SK-MEL-5 (cell line): ENCODE data around the gene RTN4. TPM values are rescaled to one million over a fixed set of nuclear protein-coding genes. Genes with fewer than 3 reads are reported as not detected.
"Not testable (repeated sequence)": the region's sequence is repeated elsewhere in the genome, so short reads cannot be mapped to it uniquely, and the experiment has no call there.

Experiments
- DNase-seq: peaks from one replicate; pipeline ENCODE4 v3.0.0-alpha.2; 2016; ENCODE audit warnings: low read depth, low spot score
- in situ Hi-C: cut with HindIII; loops from 2 replicates; pipeline ENCODE4 v1.10.0; 2016; ENCODE audit warnings: low sequenced_read_pairs, high pct_unique_total_duplicates, low pct_unique_long_range_greater_than_20kb
- polyA plus RNA-seq, 2 experiments: library from polyadenylated mRNA; depleted of rRNA; stranded (reverse); fragments of >200 nt; gene quantifications; 2 replicates each; pipeline ENCODE4 v1.2.3, GENCODE V29; 2015
- total RNA-seq: library from RNA; depleted of rRNA; stranded (reverse); fragments of >200 nt; shearing (Covaris generic); gene quantifications from 2 replicates; pipeline ENCODE4 v1.2.3, GENCODE V29; 2014; rRNA removed

RTN4 gene, protein sequence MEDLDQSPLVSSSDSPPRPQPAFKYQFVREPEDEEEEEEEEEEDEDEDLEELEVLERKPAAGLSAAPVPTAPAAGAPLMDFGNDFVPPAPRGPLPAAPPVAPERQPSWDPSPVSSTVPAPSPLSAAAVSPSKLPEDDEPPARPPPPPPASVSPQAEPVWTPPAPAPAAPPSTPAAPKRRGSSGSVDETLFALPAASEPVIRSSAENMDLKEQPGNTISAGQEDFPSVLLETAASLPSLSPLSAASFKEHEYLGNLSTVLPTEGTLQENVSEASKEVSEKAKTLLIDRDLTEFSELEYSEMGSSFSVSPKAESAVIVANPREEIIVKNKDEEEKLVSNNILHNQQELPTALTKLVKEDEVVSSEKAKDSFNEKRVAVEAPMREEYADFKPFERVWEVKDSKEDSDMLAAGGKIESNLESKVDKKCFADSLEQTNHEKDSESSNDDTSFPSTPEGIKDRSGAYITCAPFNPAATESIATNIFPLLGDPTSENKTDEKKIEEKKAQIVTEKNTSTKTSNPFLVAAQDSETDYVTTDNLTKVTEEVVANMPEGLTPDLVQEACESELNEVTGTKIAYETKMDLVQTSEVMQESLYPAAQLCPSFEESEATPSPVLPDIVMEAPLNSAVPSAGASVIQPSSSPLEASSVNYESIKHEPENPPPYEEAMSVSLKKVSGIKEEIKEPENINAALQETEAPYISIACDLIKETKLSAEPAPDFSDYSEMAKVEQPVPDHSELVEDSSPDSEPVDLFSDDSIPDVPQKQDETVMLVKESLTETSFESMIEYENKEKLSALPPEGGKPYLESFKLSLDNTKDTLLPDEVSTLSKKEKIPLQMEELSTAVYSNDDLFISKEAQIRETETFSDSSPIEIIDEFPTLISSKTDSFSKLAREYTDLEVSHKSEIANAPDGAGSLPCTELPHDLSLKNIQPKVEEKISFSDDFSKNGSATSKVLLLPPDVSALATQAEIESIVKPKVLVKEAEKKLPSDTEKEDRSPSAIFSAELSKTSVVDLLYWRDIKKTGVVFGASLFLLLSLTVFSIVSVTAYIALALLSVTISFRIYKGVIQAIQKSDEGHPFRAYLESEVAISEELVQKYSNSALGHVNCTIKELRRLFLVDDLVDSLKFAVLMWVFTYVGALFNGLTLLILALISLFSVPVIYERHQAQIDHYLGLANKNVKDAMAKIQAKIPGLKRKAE
- 117 and 120 TPM in 2 replicates for total RNA-seq
- polyA plus RNA-seq (2015; cell fraction: cytosol; rRNA removed), result 274 and 292 TPM in 2 replicates
- polyA plus RNA-seq (2015; cell fraction: nucleus; rRNA removed), result 85.9 and 130 TPM in 2 replicates

DNA sequence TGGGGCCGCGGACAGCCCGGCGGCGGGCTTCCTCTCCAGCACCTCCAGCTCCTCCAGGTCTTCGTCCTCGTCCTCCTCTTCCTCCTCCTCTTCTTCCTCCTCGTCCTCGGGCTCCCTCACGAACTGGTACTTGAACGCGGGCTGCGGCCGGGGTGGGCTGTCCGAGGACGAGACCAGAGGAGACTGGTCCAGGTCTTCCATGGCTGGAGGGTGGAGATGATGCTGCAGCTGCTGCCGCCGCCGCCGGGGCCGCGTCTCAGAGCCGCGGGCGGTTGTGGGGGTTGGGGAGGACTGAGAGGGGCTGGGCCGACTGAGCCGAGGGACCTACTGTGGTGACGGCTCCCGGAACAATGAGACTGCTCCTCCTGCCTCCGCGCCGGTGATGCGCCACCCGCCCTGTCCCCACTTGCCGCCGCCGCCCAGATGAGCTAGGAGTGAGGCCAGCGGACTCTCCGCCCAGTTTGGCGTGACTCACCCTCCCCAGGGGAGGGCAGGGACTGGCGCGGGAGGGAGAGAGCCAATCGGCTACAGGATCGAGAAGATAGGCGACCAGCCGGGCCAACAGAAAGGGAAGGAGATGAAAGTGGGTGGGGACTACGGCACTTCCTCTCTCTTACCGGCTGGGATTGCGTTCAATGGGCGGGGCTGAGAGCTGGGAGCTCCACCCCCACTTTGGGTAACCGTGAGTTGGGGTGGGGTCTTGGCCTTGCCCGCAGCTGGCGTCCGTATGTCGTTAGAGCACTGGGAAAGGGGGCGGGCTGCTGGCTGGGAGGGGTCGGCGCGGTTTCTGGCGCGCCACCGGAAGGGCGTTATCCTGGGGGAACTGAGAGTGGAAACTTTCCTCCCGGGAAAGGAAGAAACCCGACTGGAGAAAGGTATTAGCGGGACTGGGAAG lies at the start of gene RTN4:
TSS of gene RTN4 (minus strand) at position 352 of the 895 bp plus-strand sequence. CDS start at position 201, 151 bp downstream.
- peak; percentile 99 for DNase-seq
- in situ Hi-C loops, result no loop called here

DNA sequence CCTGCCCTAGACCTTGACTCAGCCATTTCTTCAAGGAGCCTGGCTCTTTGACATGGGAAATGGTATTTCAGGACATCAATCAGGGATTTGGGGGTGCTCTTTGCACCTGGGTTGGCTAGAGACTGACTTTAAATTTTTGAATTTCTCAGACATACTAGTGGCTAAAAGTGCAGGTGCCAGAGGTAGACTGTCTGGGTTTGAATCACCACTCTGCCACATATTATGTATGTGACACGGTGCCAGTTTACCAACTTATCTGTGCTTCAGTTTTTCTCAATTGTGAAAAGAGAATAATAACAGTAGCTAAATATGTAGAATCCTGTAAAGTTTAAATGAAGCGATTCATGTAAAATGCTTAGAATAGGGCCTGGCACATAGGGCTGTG lies 49.2 kb upstream of the RTN4 start:
- DNase-seq, result no peak
- in situ Hi-C loops, result no loop called here

DNA sequence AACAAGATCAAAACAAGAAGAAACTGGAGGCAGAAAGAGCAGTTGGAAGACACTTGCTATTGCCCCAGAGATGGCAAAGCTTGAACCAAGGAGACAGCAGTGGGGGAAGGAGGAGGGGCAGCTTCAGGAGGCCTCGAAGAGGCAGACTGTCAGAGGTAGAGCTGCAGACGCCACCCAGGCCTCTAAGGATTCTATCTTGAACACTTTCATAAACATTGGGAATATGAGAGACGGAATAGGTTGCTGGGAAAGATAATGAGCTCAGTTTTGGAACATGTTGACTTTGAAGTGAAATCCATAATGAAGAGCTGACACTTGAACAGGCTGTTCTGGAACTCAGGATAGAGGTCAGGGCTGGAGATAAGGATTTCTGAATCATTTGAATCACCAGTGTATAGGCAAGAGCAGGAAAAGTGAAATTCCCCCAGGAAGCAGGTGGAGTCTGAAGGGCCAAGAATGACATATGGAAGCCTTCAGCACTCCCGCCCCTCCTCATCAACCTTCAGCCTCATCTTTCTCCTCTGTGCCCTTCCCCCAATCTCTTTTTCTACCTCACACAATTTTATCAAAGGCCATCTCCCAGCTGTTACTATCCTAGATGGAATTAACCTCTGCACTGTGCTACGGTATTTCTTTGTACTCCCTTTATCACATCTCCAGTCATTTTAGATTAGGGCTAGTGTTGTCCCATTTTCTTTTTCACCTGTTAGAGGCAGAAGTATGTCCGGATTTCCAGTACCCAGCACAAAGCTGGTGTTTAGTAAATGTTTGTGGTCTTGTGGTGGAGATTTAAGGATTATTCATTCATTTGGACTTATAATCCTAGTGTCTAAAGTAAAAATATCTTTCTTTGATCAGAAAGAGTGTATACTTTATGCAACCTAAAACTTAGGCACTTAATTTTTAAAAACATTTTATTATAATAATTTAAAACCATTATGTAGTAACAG lies 47.5 kb upstream of the RTN4 start:
- in situ Hi-C loops, result no loop called here
- DNase-seq, result no peak

DNA sequence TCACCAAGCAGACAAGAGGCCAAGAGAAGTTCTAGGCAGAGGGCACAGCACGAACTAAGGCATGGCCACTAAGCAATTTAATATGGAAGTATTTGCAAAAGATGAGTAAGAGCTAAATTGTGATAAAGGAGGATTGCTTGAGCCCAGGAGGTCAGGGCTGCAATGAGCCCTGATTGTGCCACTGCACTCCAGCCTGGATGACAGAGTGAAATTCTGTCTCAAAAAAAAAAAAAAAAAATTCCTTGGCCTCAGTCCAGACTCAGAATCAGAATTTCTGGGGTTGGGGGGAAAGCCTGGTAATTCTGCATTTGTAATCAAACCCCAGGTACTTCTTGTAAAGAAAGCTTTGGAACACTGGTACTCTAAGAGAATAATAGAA lies 46.8 kb upstream of the RTN4 start:
- no peak for DNase-seq
- in situ Hi-C loops, result no loop called here

DNA sequence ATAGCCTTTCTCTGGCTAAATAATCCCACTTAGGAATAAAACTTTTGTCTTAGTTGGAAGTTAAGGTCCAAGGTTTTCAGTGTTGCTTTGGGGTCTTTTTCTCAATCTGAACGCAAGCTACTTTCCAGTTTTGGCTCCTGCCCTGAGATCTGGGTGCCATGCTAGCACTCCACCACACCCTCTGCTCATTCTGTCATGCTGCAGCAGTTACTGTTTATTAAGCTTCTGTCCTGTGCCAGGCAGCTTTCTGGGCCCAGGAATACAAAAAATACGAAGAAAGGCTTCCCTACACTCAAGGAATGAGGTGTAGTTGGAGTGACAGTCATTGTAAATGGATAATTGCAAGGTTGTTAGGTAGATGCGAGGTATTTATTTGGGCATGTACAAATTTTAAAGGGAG lies 46.3 kb upstream of the RTN4 start:
- DNase-seq, result no peak
- in situ Hi-C loops, result no loop called here

DNA sequence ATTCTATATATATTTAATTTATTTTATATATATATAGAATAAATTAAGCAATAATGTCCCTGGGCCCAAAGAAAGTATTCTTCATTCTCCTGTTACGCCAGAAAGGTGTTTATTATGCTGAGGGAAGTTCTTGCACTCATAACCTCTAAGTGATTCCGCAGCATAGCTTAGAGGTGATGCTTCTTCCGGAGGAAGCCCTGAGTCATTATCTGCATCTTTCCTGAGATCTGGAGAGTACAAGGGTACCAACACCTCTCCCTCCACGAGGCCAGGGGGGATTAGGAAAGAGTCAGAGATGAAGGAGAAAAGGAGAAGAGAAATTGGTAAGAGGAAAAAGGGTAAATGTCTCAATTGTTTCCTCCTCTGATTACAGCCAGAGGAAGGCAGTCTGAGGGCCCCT lies 43.1 kb upstream of the RTN4 start:
- in situ Hi-C loops, result no loop called here
- no peak for DNase-seq

DNA sequence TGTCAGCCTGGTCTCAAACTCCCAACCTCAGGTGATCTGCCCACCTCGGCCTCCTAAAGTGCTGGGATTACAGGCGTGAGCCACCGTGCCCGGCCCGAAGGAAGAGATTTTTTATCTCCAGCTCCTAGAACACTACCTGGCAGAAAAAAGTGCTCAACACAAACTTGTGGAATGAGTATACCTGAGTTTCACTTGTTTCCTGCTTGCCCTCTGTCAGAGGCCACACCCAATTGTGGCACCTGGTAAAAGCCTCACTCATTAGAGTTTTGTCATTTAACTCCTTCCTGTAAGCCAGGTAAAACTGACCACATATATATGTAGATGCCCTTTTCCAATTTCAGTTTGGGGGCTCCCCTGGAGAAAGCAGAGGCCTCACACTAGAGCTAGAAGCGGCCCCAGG lies 42.2 kb upstream of the RTN4 start:
- in situ Hi-C loops, result no loop called here
- no peak for DNase-seq

DNA sequence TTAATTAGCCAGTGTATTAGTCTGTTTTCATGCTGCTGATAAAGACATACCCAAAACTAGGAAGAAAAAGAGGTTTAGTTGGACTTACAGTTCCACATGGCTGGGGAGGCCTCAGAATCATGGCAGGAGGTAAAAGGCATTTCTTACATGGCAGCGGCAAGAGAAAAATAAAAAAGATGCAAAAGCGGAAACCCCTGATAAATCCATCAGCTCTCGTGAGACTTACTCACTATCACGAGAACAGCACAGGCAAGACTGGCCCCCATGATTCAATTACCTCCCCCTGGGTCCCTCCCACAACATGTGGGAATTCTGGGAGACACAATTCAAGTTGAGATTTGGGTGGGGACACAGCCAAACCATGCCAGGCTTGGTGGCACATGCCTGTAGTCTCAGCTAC lies 41.4 kb upstream of the RTN4 start:
- in situ Hi-C loops, DNase-seq: not testable (repeated sequence)

DNA sequence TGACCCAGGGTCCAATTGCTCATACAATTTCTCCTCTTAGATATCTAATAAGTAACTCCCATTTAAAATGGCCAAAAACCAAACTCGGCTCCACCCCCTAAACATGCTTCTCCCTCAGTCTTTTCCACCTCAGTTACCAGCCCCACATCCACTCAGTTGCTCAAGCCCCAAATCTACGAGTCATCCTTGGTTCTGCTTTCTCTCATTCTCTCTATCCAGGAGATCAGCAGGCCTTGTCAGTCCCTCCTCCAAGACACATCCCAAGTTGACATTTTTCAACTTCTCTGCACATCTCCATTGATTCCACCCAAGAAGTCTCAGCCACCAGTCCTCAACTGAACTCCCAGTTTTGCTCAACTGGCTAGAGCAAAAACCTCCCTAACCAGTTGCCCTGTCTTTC lies 40.5 kb upstream of the RTN4 start:
- DNase-seq, result no peak
- in situ Hi-C loops, result no loop called here

DNA sequence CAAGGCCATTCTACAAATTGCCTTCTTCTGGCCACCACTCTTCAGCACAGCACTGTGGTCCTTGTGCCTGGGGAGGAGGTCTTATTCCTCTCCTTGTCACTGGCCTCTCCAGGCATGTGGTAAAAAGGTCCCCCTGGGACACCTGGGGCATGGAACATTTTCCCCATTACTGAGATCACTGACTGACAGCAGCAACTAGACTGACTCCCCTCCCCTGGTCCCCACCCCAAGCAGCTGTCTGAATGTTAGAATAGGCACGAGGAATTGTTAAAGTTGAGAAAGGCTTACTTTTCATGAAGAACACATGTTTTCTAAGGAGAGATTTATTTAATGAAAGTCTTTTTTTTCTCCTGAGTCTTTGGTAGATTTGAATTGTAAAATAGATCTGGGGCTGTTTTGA lies 39.5 kb upstream of the RTN4 start:
- in situ Hi-C loops, result no loop called here
- no peak for DNase-seq

DNA sequence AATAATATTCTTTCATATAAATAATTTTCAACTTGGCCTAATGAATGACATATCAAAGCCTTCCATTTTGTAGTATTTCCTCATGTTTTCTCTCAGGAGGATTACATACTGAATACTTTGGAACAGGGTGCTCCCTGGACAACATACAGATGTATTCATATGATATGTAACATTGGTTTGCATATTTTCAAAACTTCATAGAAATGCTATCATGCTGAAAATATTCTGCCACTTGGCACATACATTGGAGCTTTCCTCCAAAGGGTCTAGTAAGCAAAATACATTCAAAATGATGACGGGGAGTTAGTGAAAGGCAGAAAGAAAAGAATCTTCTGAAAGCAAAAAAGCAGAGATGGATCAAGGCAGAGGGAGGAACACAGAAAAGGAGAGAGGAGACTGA lies 38.1 kb upstream of the RTN4 start:
- no peak for DNase-seq
- in situ Hi-C loops, result no loop called here

DNA sequence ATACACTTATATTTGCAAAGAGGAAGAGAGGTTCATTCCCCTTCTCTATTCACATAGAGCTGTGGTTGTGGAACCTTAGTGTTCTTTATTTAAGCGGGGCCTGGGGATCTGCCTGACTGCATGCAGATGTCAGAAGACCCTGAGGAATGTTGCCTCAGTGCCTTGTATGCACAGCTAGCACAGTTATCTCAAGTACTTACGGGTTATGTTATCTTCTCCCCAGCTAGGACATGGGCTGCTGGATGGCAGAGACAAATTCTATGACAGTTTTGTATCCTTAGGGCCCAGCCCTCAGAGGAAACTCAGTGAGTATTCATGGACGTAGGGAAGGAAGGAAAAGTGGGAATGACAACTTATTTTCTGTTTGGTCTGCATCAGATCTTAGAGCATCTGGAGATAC lies 37.7 kb upstream of the RTN4 start:
- in situ Hi-C loops, result no loop called here
- DNase-seq, result no peak

DNA sequence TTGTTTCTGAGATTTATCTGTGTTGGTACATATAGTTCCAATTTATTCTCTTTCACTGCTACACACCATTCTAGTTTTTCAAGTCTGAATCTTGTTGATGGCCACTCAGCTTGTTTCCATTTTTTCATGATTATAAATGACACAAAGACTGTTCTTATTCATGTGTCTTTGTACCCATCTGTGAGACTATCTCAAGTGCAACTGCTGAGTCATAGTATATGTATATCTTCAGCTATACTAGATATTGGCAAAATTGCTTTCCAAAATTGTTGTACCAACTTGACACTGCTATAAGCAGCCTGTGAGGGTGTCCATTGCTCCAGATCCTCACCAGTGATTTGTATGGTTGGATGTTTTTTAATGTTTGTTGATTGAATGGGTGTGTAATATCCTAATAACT lies 37.2 kb upstream of the RTN4 start:
- in situ Hi-C loops, result no loop called here
- DNase-seq, result no peak

DNA sequence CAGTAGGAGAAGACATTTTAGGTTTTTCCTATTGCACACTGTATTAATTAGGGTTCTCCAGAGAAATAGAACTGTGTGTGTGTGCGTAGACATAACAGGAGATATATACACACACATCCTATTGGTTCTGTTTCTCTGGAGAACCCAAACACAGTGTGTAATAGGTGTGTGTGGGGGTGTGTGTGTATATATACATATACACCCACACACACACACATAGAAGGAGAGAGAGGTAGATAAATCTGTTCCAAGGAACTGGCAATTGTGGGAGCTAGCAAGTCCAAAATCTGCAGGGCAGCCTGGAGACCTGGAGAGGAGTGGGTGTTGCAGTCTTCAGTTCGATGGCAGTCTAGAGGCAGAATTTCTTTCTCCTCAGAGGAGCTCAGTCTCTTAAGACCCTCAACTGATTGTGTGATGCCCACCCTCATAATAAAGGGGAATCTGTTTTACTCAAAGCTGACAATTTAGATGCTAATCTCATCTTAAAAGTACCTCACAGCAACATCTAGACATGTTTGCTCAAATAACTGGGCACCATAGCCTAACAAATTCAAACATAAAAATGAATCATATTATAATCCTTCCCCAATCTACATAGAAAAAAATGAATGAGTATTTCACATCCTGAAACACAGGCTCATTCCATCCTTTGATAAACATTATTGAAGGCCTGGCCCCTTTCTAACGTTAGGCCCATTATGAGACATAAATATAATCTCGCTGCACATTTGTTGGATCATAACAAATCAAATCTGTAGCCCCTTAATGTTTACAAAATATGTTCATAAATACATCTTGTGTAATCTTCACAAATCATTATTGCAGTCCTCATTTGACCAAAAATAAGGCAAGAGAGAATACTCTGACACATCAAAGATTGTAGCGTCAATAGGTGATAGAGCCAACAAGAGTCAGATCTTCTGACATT lies 35.1 kb upstream of the RTN4 start:
- no peak for DNase-seq
- in situ Hi-C loops, result no loop called here

DNA sequence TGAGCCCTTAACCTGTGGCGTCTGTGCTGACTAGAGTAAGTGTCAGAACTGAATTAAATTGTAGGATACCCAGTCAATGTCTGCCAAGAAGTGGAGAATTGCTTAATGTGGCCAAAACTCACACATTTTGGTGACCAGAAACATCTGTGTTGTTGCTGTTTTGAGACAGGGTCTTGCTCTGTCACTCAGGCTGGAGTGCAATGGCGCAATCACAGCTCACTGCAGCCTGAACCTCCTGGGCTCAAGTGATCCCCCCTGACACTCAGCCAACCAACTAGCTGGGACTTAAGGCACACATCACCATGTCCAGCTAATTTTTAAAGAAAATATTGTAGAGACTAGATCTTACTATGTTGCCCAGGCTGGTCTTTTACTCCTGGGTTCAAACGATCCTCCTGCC lies 34.4 kb upstream of the RTN4 start:
- in situ Hi-C loops, result no loop called here
- no peak for DNase-seq
